Activated naive CD4-positive, alpha-beta T cell treated with anti-CD3 and anti-CD28 coated beads for 36 hours (primary cell): ENCODE data around the gene TLX1. TPM values are rescaled to one million over a fixed set of nuclear protein-coding genes. Genes with fewer than 3 reads are reported as not detected.

Source experiments
- CTCF ChIA-PET: fragments of 350-600 bp; sonication (Branson Sonifier 250); formaldehyde crosslinking; loops from one replicate; lab custom pipeline; 2021; ENCODE audit warnings: antibody characterized with exemption; lab: Charles Lee
- DNase-seq: peaks from one replicate; pipeline ENCODE4 v3.0.0-alpha.2; 2020
- H3K27ac Mint-ChIP-seq: one replicate; pipeline ENCODE4 v1.8.0; 2021; ENCODE audit warnings: mild to moderate bottlenecking, mixed read lengths
- H3K27me3 Mint-ChIP-seq: one replicate; pipeline ENCODE4 v1.8.0; 2021; ENCODE audit warnings: low read depth, mixed read lengths
- H3K36me3 Mint-ChIP-seq: one replicate; pipeline ENCODE4 v1.8.0; 2021; ENCODE audit warnings: low read depth, mixed read lengths
- H3K4me1 Mint-ChIP-seq: one replicate; pipeline ENCODE4 v1.8.0; 2021; ENCODE audit warnings: low read depth, mixed read lengths
- H3K4me3 Mint-ChIP-seq: one replicate; pipeline ENCODE4 v1.8.0; 2021; ENCODE audit warnings: mild to moderate bottlenecking, moderate library complexity, mixed read lengths
- H3K9me3 Mint-ChIP-seq: one replicate; pipeline ENCODE4 v1.8.0; 2021; ENCODE audit warnings: mixed read lengths
- intact Hi-C: fragments of 100-400 bp; cut with micrococcal nuclease; formaldehyde crosslinking; loops from one replicate; pipeline ENCODE4 v1.15.1; 2023
- total RNA-seq, 2 experiments: library from RNA; stranded (reverse); gene quantifications; one replicate each; pipeline ENCODE4 v1.2.3, GENCODE V29; 2021

The TLX1 gene
- not detected for total RNA-seq

- Mint-ChIP-seq H3K27me3 (peaks cover 83% of the 10 kb centered on the region), H3K36me3 (no peaks in the 10 kb centered on the region), H3K9me3 (no peaks in the 10 kb centered on the region), H3K4me3 (no peak within 1 kb of the TSS), H3K4me1 (peaks cover 35% of the 10 kb centered on the region), H3K27ac (no peak within 1 kb of the TSS)
- CTCF ChIA-PET, result interaction anchor here (1.6 to 3.5 kb wide), 2 partner anchors 11 to 34 kb away, joined by 4 to 17 read pairs; no protein-coding TSS in a partner anchor
- intact Hi-C loops, result loop anchor here (10.0 kb wide), 1 partner anchor 386 kb away; the partner anchor contains the start of gene PAX2
- no peak for DNase-seq
Measured at GRCh38 chr10:101130984-101131961, at the start of gene TLX1. Gene TLX1 (plus strand): TSS chr10:101131300. CDS start chr10:101131542, 242 bp downstream.

- intact Hi-C loops, result no loop called here
- CTCF ChIA-PET, result interaction anchor here (0.7 to 4.4 kb wide), 3 partner anchors 10 to 67 kb away, joined by 3 to 26 read pairs (median 3); no protein-coding TSS in a partner anchor
- no peaks in the 10 kb centered on the region for H3K36me3 Mint-ChIP-seq
Measured at GRCh38 chr10:101085846-101086245, 45.3 kb upstream of the TLX1 start.

GRCh38 chr10:101087376-101087775 lies 43.7 kb upstream of the TLX1 start:
- no peaks in the 10 kb centered on the region for H3K4me1 Mint-ChIP-seq
- H3K27ac Mint-ChIP-seq, result no peak overlapping the region
- no peak overlapping the region for H3K4me3 Mint-ChIP-seq
- intact Hi-C loops, result no loop called here
- CTCF ChIA-PET, result interaction anchor here (0.7 to 1.0 kb wide), 3 partner anchors 9 to 55 kb away, joined by 3 read pairs; no protein-coding TSS in a partner anchor
- H3K9me3 Mint-ChIP-seq, result no peaks in the 10 kb centered on the region
- no peak for DNase-seq
- H3K27me3 Mint-ChIP-seq, result peaks cover 48% of the 10 kb centered on the region
- H3K36me3 Mint-ChIP-seq, result no peaks in the 10 kb centered on the region

More at GRCh38 chr10:101085846-101086245, 45.3 kb upstream of the TLX1 start:
- peaks cover 45% of the 10 kb centered on the region for H3K27me3 Mint-ChIP-seq
- H3K27ac Mint-ChIP-seq, result no peak overlapping the region
- no peaks in the 10 kb centered on the region for H3K9me3 Mint-ChIP-seq
- no peak for DNase-seq
- H3K4me3 Mint-ChIP-seq, result no peak overlapping the region
- no peaks in the 10 kb centered on the region for H3K4me1 Mint-ChIP-seq

- no peaks in the 10 kb centered on the region for H3K36me3 Mint-ChIP-seq
- CTCF ChIA-PET, result interaction anchor here (0.9 to 1.6 kb wide), 3 partner anchors 38 to 126 kb away, joined by 3 to 7 read pairs (median 4); no protein-coding TSS in a partner anchor
- H3K9me3 Mint-ChIP-seq, result no peaks in the 10 kb centered on the region
- intact Hi-C loops, result no loop called here
- peaks cover 42% of the 10 kb centered on the region for H3K27me3 Mint-ChIP-seq
- no peak overlapping the region for H3K4me3 Mint-ChIP-seq
- no peak for DNase-seq
- no peak overlapping the region for H3K27ac Mint-ChIP-seq
- no peaks in the 10 kb centered on the region for H3K4me1 Mint-ChIP-seq
Measured at GRCh38 chr10:101087965-101088364, 43.1 kb upstream of the TLX1 start.

GRCh38 chr10:101089520-101090299 lies 41.4 kb upstream of the TLX1 start:
- Mint-ChIP-seq H3K36me3 (no peaks in the 10 kb centered on the region), H3K27ac (no peak overlapping the region), H3K27me3 (peaks cover 44% of the 10 kb centered on the region), H3K4me3 (no peak overlapping the region), H3K9me3 (no peaks in the 10 kb centered on the region), H3K4me1 (no peaks in the 10 kb centered on the region)
- intact Hi-C loops, result no loop called here
- CTCF ChIA-PET, result interaction anchor here (0.5 kb wide), 1 partner anchor 546 kb away, joined by 3 read pairs; no protein-coding TSS in a partner anchor
- DNase-seq, result no peak

GRCh38 chr10:101090597-101090996 lies 40.5 kb upstream of the TLX1 start:
- no peaks in the 10 kb centered on the region for H3K9me3 Mint-ChIP-seq
- peaks cover 49% of the 10 kb centered on the region for H3K27me3 Mint-ChIP-seq
- CTCF ChIA-PET, result interaction anchor here (0.5 to 13.9 kb wide), 2 partner anchors 51 to 545 kb away, joined by 3 to 364 read pairs; no protein-coding TSS in a partner anchor
- intact Hi-C loops, result no loop called here
- no peak for DNase-seq
- no peak overlapping the region for H3K27ac Mint-ChIP-seq
- no peaks in the 10 kb centered on the region for H3K4me1 Mint-ChIP-seq
- H3K36me3 Mint-ChIP-seq, result no peaks in the 10 kb centered on the region
- H3K4me3 Mint-ChIP-seq, result no peak overlapping the region

GRCh38 chr10:101091546-101092290 lies 39.4 kb upstream of the TLX1 start:
- no peaks in the 10 kb centered on the region for H3K9me3 Mint-ChIP-seq
- no peaks in the 10 kb centered on the region for H3K36me3 Mint-ChIP-seq
- peaks cover 45% of the 10 kb centered on the region for H3K27me3 Mint-ChIP-seq
- CTCF ChIA-PET, result interaction anchor here (0.6 to 13.9 kb wide), 4 partner anchors 10 to 77 kb away, joined by 3 to 364 read pairs (median 5); no protein-coding TSS in a partner anchor
- intact Hi-C loops, result no loop called here
- H3K4me3 Mint-ChIP-seq, result no peak overlapping the region
- no peaks in the 10 kb centered on the region for H3K4me1 Mint-ChIP-seq
- DNase-seq, result no peak
- no peak overlapping the region for H3K27ac Mint-ChIP-seq

GRCh38 chr10:101092881-101093354 lies 38.2 kb upstream of the TLX1 start:
- Mint-ChIP-seq H3K36me3 (no peaks in the 10 kb centered on the region), H3K4me1 (no peaks in the 10 kb centered on the region), H3K9me3 (no peaks in the 10 kb centered on the region), H3K4me3 (no peak overlapping the region), H3K27me3 (peaks cover 41% of the 10 kb centered on the region), H3K27ac (no peak overlapping the region)
- no peak for DNase-seq
- CTCF ChIA-PET, result interaction anchor here (0.6 to 13.9 kb wide), 3 partner anchors 9 to 79 kb away, joined by 3 to 364 read pairs (median 7); no protein-coding TSS in a partner anchor
- intact Hi-C loops, result no loop called here

GRCh38 chr10:101094121-101094879 lies 36.8 kb upstream of the TLX1 start:
- intact Hi-C loops, result no loop called here
- H3K27ac Mint-ChIP-seq, result no peak overlapping the region
- H3K9me3 Mint-ChIP-seq, result no peaks in the 10 kb centered on the region
- H3K36me3 Mint-ChIP-seq, result no peaks in the 10 kb centered on the region
- H3K27me3 Mint-ChIP-seq, result peaks cover 33% of the 10 kb centered on the region
- DNase-seq, result no peak
- no peaks in the 10 kb centered on the region for H3K4me1 Mint-ChIP-seq
- CTCF ChIA-PET, result interaction anchor here (0.9 to 13.9 kb wide), 9 partner anchors 10 to 78 kb away, joined by 3 to 364 read pairs (median 13); no protein-coding TSS in a partner anchor
- H3K4me3 Mint-ChIP-seq, result no peak overlapping the region

GRCh38 chr10:101095004-101095403 lies 36.1 kb upstream of the TLX1 start:
- H3K4me1 Mint-ChIP-seq, result no peaks in the 10 kb centered on the region
- no peak for DNase-seq
- intact Hi-C loops, result loop anchor here (1.0 kb wide), 3 partner anchors 35 to 53 kb away; no protein-coding TSS in a partner anchor
- H3K36me3 Mint-ChIP-seq, result no peaks in the 10 kb centered on the region
- H3K27me3 Mint-ChIP-seq, result peaks cover 40% of the 10 kb centered on the region
- no peak overlapping the region for H3K27ac Mint-ChIP-seq
- no peak overlapping the region for H3K4me3 Mint-ChIP-seq
- CTCF ChIA-PET, result interaction anchor here (0.6 to 13.9 kb wide), 21 partner anchors 11 to 96 kb away, joined by 3 to 364 read pairs (median 7); partner anchors contain the start of gene LZTS2
- H3K9me3 Mint-ChIP-seq, result no peaks in the 10 kb centered on the region
